Psoas muscle (tissue), 8 donors: ENCODE measurements around the gene OTULINL. TPM values are rescaled to one million over a fixed set of nuclear protein-coding genes. Genes with fewer than 3 reads are reported as not detected.

Experiments
- ATAC-seq, 4 donors: fragments of 200-7000 bp; cut with Tn5 transposase; one replicate each; pipeline ENCODE4 v1.9.1; 2020; ENCODE audit warnings: moderate library complexity in 3 of 4, mild to moderate bottlenecking in 2 of 4
- DNase-seq, 2 donors: peaks; one replicate each; pipeline ENCODE4 v3.0.0-alpha.2; 2020
- H3K27ac ChIP-seq: fragments of 200-600 bp; one replicate; pipeline ENCODE4 v1.8.0; 2022
- H3K27me3 ChIP-seq, 3 donors: fragments of 200-600 bp in 1 of 3; one replicate each; pipeline versions ENCODE4 v1.6.1 to v1.8.0; 2013 to 2022; ENCODE audit warnings: low read length in 2 of 3, mild to moderate bottlenecking in 2 of 3, moderate library complexity in 1 of 3; ENCODE audit not compliant: insufficient read depth in 3 of 3
- H3K36me3 ChIP-seq, 2 donors: fragments of 200-600 bp in 1 of 2; one replicate each; pipeline versions ENCODE4 v1.6.1 to v1.8.0; 2013 to 2022; ENCODE audit warnings: low read depth in 1 of 2, mild to moderate bottlenecking in 1 of 2, moderate library complexity in 1 of 2; ENCODE audit not compliant: insufficient read depth in 1 of 2
- H3K4me1 ChIP-seq: fragments of 200-600 bp; one replicate; pipeline ENCODE4 v1.8.0; 2022
- H3K4me3 ChIP-seq: fragments of 200-600 bp; one replicate; pipeline ENCODE4 v1.8.0; 2022; ENCODE audit warnings: mild to moderate bottlenecking
- H3K9me3 ChIP-seq: fragments of 200-600 bp; one replicate; pipeline ENCODE4 v1.8.0; 2022
- WGBS, 3 donors: extraction: QIAGEN DNeasy Blood & Tissue Kit; methylation state at CpG; one replicate each; pipeline versions ENCODE4 v1.1.6 to v1.1.7; 2013; 5-methylcytosine and 5-hydroxymethylcytosine counted together
- intact Hi-C, 2 donors: fragments of 100-400 bp; cut with DNase I; formaldehyde crosslinking; loops; one replicate each; pipeline versions ENCODE4 v1.11.0 to v1.14.2; 2022
- polyA plus RNA-seq, 3 donors: library from polyadenylated mRNA; stranded (reverse); fragments of 200-250 nt; gene quantifications; one replicate each; pipeline ENCODE4 v1.2.3, GENCODE V29; 2013
- total RNA-seq, 4 donors: library from RNA; stranded (reverse); fragmentation: NEBNext Ultra II Directional in 2 of 4; extraction: Animal tissue kit (Norgen Biotek cat#: 25700) in 2 of 4; gene quantifications; one replicate each; pipeline versions ENCODE4 v1.2.1 to v1.2.4, GENCODE V29; 2021 to 2023
- TF ChIP-seq, protein P1 (sequence below): fragments of 200-600 bp; IDR thresholded peaks from one replicate; pipeline ENCODE4 v1.8.0; 2022; ENCODE audit warnings: antibody characterized with exemption
- donor health status: healthy with polysubstance abuse.
- donor health status: DM: no; HTN: no; CAD: no; lungs with moderate emphysema.
- donor health status: Bipolar disorder and iron deficiency.
- donor health status: healthy.
- donor health status: DM: yes; HTN: yes; CAD: no.
- donor health status: DM: no; HTN: no; CAD: no.
- donor health status: DM: no; HTN: no; CAD: no.
- donor health status: DM: yes; HTN: yes; CAD: no.

The OTULINL gene
- total and polyA plus RNA-seq, 7 donors, result 0.15 to 3.2 (median 0.88) TPM

DNA sequence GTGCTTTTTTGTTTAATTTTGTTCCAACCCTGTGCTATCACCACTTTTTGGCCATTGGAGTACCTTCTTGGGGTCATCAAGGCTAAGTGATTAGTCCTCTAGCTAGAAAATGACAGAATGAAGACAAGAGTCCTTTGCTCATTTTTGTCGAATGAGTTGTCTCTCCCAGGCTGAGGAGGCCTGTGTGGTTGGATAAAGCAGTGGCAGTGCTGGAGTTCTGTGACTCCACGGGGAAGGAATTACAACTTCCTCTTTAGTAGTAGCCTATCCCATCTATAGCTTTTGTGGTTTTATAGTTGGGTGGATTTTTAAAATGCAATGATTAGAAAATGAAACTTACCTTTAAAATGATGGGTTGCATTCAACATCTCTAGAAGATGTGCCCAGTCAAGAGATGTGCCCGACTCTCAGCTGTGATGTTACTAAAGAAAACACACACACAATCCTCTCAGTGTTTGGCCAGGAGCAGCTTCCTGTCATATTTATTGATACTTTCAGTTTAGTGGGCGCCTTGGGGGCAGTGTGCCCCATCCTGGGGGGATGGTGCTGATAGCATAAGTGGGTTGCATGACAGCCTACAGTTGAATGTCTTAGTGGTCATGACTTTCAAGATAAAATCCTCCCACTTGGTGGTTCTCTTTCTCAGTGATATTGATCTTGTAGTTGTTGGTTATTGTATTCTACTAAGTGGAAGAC lies 11.9 kb downstream of the OTULINL start:
- Histone ChIP-seq H3K4me1 (no peaks in the 10 kb centered on the region), H3K36me3 (no peaks in the 10 kb centered on the region), H3K27me3 (no peaks in the 10 kb centered on the region), H3K27ac (no peak overlapping the region), H3K4me3 (no peak overlapping the region), H3K9me3 (no peaks in the 10 kb centered on the region)
- TF ChIP-seq, protein P1, sequence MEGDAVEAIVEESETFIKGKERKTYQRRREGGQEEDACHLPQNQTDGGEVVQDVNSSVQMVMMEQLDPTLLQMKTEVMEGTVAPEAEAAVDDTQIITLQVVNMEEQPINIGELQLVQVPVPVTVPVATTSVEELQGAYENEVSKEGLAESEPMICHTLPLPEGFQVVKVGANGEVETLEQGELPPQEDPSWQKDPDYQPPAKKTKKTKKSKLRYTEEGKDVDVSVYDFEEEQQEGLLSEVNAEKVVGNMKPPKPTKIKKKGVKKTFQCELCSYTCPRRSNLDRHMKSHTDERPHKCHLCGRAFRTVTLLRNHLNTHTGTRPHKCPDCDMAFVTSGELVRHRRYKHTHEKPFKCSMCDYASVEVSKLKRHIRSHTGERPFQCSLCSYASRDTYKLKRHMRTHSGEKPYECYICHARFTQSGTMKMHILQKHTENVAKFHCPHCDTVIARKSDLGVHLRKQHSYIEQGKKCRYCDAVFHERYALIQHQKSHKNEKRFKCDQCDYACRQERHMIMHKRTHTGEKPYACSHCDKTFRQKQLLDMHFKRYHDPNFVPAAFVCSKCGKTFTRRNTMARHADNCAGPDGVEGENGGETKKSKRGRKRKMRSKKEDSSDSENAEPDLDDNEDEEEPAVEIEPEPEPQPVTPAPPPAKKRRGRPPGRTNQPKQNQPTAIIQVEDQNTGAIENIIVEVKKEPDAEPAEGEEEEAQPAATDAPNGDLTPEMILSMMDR, result no peak
- DNase-seq (no peak), ATAC-seq (no peak)
- WGBS, 3 donors, result 79 to 83% (median 82%) methylated on average over 4 of the region's 4 CpGs
- intact Hi-C loops, result no loop called here

DNA sequence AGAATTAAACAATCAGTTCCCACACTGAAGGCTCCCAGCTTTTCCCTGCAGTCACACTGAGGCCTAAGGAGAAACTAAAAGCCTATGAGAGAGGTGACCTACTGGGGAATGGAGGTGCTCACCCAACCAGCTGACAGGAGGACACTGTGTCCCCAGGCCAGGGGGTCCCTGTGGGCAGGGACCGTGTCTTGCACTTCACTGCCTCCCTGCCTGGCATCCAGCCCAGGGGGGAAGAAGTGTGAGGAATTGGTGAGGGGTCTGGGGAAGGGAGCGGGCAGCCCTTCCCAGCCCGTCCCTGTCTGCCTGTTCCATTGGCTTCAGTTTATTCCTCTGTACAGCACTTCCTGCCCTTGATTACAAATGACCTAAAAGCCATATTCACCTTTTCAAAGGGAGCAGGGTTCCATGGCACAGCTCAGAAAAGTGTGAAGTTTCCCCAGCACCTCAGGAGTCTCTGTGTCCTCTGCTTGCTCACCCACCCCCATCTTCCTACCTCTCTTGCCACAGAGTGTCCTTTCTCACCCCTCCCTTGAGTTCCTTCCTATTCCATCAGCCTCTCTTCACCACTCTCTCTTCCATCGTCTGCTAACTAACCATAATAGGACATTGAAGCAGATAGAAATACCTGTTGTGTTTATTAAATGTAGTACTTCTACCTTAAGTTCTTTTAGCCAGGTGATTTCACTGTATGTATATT lies 12.9 kb downstream of the OTULINL start:
- no peak overlapping the region for H3K4me3 ChIP-seq
- H3K27ac ChIP-seq, result no peak overlapping the region
- no peaks in the 10 kb centered on the region for H3K9me3 ChIP-seq
- no peaks in the 10 kb centered on the region for H3K27me3 ChIP-seq
- TF ChIP-seq, protein P1, result no peak
- intact Hi-C loops, result no loop called here
- ATAC-seq, result no peak
- no peaks in the 10 kb centered on the region for H3K4me1 ChIP-seq
- DNase-seq, result no peak
- no peaks in the 10 kb centered on the region for H3K36me3 ChIP-seq
- 76 to 92% (median 80%) methylated on average over 4 of the region's 4 CpGs for WGBS, 3 donors

DNA sequence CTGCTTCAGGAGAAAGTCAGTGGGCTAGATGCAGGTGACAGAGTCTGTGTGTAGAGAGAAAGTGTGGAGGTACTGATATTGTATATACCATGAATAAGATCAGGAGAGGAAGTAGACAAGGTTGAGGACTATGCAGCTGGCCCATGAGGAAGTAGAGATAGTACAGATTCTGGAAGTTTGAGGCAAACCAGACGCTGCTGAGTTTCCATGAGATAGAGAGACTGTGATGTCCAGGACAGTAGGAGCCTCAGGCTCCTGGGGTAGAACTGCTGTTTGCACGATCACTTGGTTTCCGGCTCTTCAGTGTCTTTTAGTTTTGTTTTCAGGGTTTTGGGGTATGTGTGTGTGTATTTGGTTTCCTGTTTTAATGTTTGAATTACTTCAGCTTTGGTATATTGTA lies 13.6 kb downstream of the OTULINL start:
- TF ChIP-seq, protein P1, result no peak
- intact Hi-C loops, result no loop called here
- no peak for ATAC-seq
- Histone ChIP-seq H3K4me1 (no peaks in the 10 kb centered on the region), H3K4me3 (no peak overlapping the region), H3K9me3 (no peaks in the 10 kb centered on the region), H3K27ac (no peak overlapping the region), H3K36me3 (no peaks in the 10 kb centered on the region), H3K27me3 (no peaks in the 10 kb centered on the region)
- 77 to 83% (median 80%) methylated on average over 3 of the region's 3 CpGs for WGBS, 3 donors
- no peak for DNase-seq

DNA sequence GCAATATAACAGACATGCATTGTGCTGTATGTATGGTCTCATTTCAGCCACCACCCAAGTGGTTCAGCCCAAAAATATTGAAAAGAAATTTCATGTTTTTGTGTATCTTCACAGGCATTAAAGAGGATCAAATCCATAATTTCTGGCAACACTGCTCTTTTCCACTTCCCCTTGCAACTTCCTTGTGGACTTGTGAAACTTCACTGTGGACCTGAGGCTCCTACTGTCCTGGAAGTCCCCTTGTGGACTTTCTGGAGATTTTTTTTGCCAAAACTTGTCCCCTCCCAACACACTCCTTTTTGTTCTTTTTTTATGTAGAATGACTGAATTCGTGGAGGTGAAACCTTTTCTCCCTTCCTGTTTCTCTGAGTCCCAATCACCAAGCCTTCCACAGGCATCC lies 14.3 kb downstream of the OTULINL start:
- H3K27ac ChIP-seq, result no peak overlapping the region
- H3K36me3 ChIP-seq, result no peaks in the 10 kb centered on the region
- H3K4me1 ChIP-seq, result no peaks in the 10 kb centered on the region
- H3K4me3 ChIP-seq, result no peak overlapping the region
- 36 to 61% (median 57%) methylated on average over 1 of the region's 1 CpG for WGBS, 3 donors
- no peak for ATAC-seq
- TF ChIP-seq, protein P1, result no peak
- no peaks in the 10 kb centered on the region for H3K9me3 ChIP-seq
- H3K27me3 ChIP-seq, result no peaks in the 10 kb centered on the region
- intact Hi-C loops, result no loop called here
- no peak for DNase-seq
